Panc1 (cell line): Measurements from ENCODE around the gene LETMD1. TPM values are rescaled to one million over a fixed set of nuclear protein-coding genes. Genes with fewer than 3 reads are reported as not detected.

Experiments used
- ATAC-seq: fragments of 200-7000 bp; cut with Tn5 transposase; 2 replicates; pipeline ENCODE4 v1.9.1; 2020; ENCODE audit warnings: mild to moderate bottlenecking, moderate library complexity
- BruUV-seq: library from RNA; stranded (reverse); fragments of 400-500 nt; replicated peaks from 2 replicates; lab custom pipeline; 2021; lab: Mats Ljungman, UMichigan
- CTCF ChIA-PET: fragments of 300-600 bp; sonication (Branson Sonifier 250); formaldehyde crosslinking; loops from one replicate; lab custom pipeline; 2022; ENCODE audit warnings: antibody characterized with exemption; lab: Charles Lee
- POLR2A ChIA-PET: fragments of 300-600 bp; sonication (Branson Sonifier 250); formaldehyde crosslinking; loops from one replicate; lab custom pipeline; 2022; ENCODE audit warnings: antibody characterized with exemption; lab: Charles Lee
- DNase-seq: peaks from one replicate; pipeline ENCODE4 v3.0.0-alpha.2; 2010; ENCODE audit warnings: low read depth, low spot score
- H3K27ac ChIP-seq: 2 replicates; pipeline ENCODE4 v1.5.1; 2011; ENCODE audit warnings: mild to moderate bottlenecking, low read length, inconsistent platforms
- H3K27me3 ChIP-seq: fragments of 200-500 bp; sonication (Bioruptor generic); 2 replicates; pipeline ENCODE4 v1.6.0; 2014; ENCODE audit warnings: low read length, inconsistent platforms; ENCODE audit not compliant: control insufficient read depth, insufficient read depth
- H3K36me3 ChIP-seq: fragments of 200-500 bp; sonication (Bioruptor generic); 2 replicates; pipeline ENCODE4 v1.5.1; 2014; ENCODE audit warnings: inconsistent platforms, mild to moderate bottlenecking, low read length, moderate library complexity; ENCODE audit not compliant: control insufficient read depth, insufficient read depth
- H3K4me1 ChIP-seq: 2 replicates; pipeline ENCODE4 v1.5.1; 2011; ENCODE audit warnings: inconsistent platforms, mild to moderate bottlenecking, low read length, moderate library complexity; ENCODE audit not compliant: control insufficient read depth, insufficient read depth
- H3K4me3 ChIP-seq, 2 experiments: 2 replicates each; pipeline ENCODE4 v1.5.1; 2011 to 2012; ENCODE audit warnings: low read depth in 2 of 2, low read length in 2 of 2, mild to moderate bottlenecking in 2 of 2, inconsistent platforms in 1 of 2, moderate library complexity in 1 of 2
- H3K9me3 ChIP-seq: fragments of 200-500 bp; sonication (Bioruptor generic); 2 replicates; pipeline ENCODE4 v1.5.1; 2014; ENCODE audit warnings: low read depth, mild to moderate bottlenecking, inconsistent platforms, low read length, moderate library complexity; ENCODE audit not compliant: control insufficient read depth, insufficient read depth
- POLR2AphosphoS5 ChIP-seq: IDR thresholded peaks from 2 replicates; pipeline ENCODE4 v1.6.1; 2012; ENCODE audit warnings: mild to moderate bottlenecking, low read depth, low read length, moderate library complexity
- SIN3A ChIP-seq: IDR thresholded peaks from 2 replicates; pipeline ENCODE4 v1.6.1; 2012; ENCODE audit warnings: low read depth, mild to moderate bottlenecking, low read length, moderate library complexity, borderline replicate concordance; ENCODE audit not compliant: insufficient read depth
- TCF7L2 ChIP-seq: IDR thresholded peaks from 2 replicates; pipeline ENCODE4 v1.6.1; 2011; ENCODE audit warnings: mild to moderate bottlenecking, low read depth, low read length, inconsistent platforms
- in situ Hi-C: cut with HindIII; loops from 2 replicates; pipeline ENCODE4 v1.10.0; 2016; ENCODE audit warnings: low sequenced_read_pairs, low pct_unique_long_range_greater_than_20kb
- intact Hi-C: fragments of 100-400 bp; cut with micrococcal nuclease; formaldehyde crosslinking; loops from one replicate; pipeline ENCODE4 v1.10.0; 2022; ENCODE audit not compliant: unreplicated experiment
- total RNA-seq: library from RNA; stranded (reverse); gene quantifications from one replicate; pipeline ENCODE4 v1.2.1, GENCODE V29; 2021; ENCODE audit not compliant: unreplicated experiment
- TF ChIP-seq, protein P1 (sequence below), 2 experiments: IDR thresholded peaks; 2 replicates each; pipeline ENCODE4 v1.6.1; 2011 to 2012; ENCODE audit warnings: low read depth in 2 of 2, control low read depth in 1 of 2, low read length in 1 of 2, mild to moderate bottlenecking in 1 of 2, moderate library complexity in 1 of 2; ENCODE audit not compliant: insufficient read depth in 1 of 2
- TF ChIP-seq, protein P2 (sequence below): fragments of 450-650 bp; IDR thresholded peaks from 2 replicates; pipeline ENCODE4 v1.5.1; 2017; ENCODE audit warnings: mild to moderate bottlenecking

LETMD1 gene
- total RNA-seq, 1 experiment from 2014 or later: 47.9 TPM

DNA sequence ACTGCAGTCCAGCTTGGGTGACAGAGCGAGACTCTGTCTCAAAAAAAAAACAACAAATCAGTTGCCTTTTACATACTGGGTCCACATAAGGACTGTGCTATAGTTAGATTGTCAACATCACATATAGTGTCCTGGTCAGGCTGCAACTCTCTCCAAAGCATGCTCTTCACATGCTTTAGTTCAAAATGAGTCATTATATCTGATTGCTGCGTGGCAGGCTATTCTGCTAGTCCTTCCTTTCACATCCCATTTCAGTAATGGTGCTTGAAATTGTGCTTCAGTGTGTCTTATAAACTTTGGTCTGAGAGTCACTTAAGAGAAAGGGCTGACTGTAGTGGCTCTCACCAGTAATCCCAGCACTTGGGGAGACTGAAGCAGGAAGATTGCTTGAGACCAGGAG is 6.9 kb downstream of the LETMD1 start:
- CTCF ChIA-PET: no interaction called here
- intact Hi-C loops: no loop called here
- no peak for DNase-seq
- ATAC-seq: no peak
- no TSS peak for BruUV-seq
- no peak overlapping the region for H3K4me3 ChIP-seq
- TF ChIP-seq POLR2AphosphoS5 (no peak), SIN3A (no peak), TCF7L2 (no peak)
- TF ChIP-seq, protein P1, sequence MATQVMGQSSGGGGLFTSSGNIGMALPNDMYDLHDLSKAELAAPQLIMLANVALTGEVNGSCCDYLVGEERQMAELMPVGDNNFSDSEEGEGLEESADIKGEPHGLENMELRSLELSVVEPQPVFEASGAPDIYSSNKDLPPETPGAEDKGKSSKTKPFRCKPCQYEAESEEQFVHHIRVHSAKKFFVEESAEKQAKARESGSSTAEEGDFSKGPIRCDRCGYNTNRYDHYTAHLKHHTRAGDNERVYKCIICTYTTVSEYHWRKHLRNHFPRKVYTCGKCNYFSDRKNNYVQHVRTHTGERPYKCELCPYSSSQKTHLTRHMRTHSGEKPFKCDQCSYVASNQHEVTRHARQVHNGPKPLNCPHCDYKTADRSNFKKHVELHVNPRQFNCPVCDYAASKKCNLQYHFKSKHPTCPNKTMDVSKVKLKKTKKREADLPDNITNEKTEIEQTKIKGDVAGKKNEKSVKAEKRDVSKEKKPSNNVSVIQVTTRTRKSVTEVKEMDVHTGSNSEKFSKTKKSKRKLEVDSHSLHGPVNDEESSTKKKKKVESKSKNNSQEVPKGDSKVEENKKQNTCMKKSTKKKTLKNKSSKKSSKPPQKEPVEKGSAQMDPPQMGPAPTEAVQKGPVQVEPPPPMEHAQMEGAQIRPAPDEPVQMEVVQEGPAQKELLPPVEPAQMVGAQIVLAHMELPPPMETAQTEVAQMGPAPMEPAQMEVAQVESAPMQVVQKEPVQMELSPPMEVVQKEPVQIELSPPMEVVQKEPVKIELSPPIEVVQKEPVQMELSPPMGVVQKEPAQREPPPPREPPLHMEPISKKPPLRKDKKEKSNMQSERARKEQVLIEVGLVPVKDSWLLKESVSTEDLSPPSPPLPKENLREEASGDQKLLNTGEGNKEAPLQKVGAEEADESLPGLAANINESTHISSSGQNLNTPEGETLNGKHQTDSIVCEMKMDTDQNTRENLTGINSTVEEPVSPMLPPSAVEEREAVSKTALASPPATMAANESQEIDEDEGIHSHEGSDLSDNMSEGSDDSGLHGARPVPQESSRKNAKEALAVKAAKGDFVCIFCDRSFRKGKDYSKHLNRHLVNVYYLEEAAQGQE (IDR thresholded peaks at IDR 0.05; ENCODE audit: insufficient read depth in 1 of 2, low read depth in 2 of 2, low read length in 1 of 2): no peak
- TF ChIP-seq, protein P2, sequence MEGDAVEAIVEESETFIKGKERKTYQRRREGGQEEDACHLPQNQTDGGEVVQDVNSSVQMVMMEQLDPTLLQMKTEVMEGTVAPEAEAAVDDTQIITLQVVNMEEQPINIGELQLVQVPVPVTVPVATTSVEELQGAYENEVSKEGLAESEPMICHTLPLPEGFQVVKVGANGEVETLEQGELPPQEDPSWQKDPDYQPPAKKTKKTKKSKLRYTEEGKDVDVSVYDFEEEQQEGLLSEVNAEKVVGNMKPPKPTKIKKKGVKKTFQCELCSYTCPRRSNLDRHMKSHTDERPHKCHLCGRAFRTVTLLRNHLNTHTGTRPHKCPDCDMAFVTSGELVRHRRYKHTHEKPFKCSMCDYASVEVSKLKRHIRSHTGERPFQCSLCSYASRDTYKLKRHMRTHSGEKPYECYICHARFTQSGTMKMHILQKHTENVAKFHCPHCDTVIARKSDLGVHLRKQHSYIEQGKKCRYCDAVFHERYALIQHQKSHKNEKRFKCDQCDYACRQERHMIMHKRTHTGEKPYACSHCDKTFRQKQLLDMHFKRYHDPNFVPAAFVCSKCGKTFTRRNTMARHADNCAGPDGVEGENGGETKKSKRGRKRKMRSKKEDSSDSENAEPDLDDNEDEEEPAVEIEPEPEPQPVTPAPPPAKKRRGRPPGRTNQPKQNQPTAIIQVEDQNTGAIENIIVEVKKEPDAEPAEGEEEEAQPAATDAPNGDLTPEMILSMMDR: no peak
- no peak overlapping the region for H3K27ac ChIP-seq
- in situ Hi-C loops: no loop called here
- POLR2A ChIA-PET: no interaction called here
- H3K4me1 ChIP-seq: no peaks in the 10 kb centered on the region
- no peaks in the 10 kb centered on the region for H3K27me3 ChIP-seq
- no peaks in the 10 kb centered on the region for H3K9me3 ChIP-seq
- H3K36me3 ChIP-seq: peaks cover 11% of the 10 kb centered on the region

DNA sequence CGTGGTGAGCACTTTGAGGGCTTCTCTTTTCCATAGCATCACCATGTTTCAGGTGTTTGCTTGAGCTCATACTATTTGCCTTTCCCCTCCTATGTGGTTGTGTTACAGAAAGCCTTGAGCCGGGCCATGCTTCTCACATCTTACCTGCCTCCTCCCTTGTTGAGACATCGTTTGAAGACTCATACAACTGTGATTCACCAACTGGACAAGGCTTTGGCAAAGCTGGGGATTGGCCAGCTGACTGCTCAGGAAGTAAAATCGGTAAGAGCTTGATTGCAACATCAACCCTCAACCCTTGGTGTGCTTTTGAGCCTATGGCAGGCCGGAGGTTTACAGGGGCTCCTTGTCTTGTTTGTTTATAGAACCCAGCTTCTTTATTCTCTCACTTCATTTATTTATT is 8.1 kb downstream of the LETMD1 start:
- ChIA-PET POLR2A (interaction anchor here (0.5 to 0.7 kb wide), 2 partner anchors 24 to 162 kb away, joined by 4 to 6 read pairs; partner anchors contain the start of gene POU6F1), CTCF (interaction anchor here (0.6 kb wide), 1 partner anchor 26 kb away, joined by 3 read pairs; no protein-coding TSS in a partner anchor)
- in situ Hi-C loops: no loop called here
- H3K4me3 ChIP-seq: no peak overlapping the region
- no TSS peak for BruUV-seq
- intact Hi-C loops: no loop called here
- H3K9me3 ChIP-seq: no peaks in the 10 kb centered on the region
- H3K4me1 ChIP-seq: no peaks in the 10 kb centered on the region
- TF ChIP-seq TCF7L2: no peak
- TF ChIP-seq, protein P1 (IDR thresholded peaks at IDR 0.05; ENCODE audit: insufficient read depth in 1 of 2, low read depth in 2 of 2, low read length in 1 of 2): no peak
- no peak for TF ChIP-seq SIN3A
- TF ChIP-seq, protein P2: no peak
- TF ChIP-seq POLR2AphosphoS5: no peak
- H3K27ac ChIP-seq: no peak overlapping the region
- H3K36me3 ChIP-seq: peaks cover 20% of the 10 kb centered on the region
- H3K27me3 ChIP-seq: no peaks in the 10 kb centered on the region
- ATAC-seq: no peak
- peak; percentile 24 for DNase-seq
